GM18498 (cell line): ENCODE data around the gene RIF1.
"Not testable (repeated sequence)": the region's sequence is repeated elsewhere in the genome, so short reads cannot be mapped to it uniquely, and the experiment has no call there.

ENCODE experiments used
- ATAC-seq: cut with Tn5 transposase; IDR thresholded peaks from one replicate; pipeline ENCODE4 v1.9.1; 2021; ENCODE audit warnings: mild to moderate bottlenecking, moderate library complexity; ENCODE audit not compliant: unreplicated experiment

RIF1 gene

GRCh38 chr2:151408788-151409600 is 708 bp upstream of the RIF1 start:
- ATAC-seq = no peak

- ATAC-seq = peak; percentile 40
These were observed 758 bp downstream of the RIF1 start for GRCh38 chr2:151410485-151410834.

DNA sequence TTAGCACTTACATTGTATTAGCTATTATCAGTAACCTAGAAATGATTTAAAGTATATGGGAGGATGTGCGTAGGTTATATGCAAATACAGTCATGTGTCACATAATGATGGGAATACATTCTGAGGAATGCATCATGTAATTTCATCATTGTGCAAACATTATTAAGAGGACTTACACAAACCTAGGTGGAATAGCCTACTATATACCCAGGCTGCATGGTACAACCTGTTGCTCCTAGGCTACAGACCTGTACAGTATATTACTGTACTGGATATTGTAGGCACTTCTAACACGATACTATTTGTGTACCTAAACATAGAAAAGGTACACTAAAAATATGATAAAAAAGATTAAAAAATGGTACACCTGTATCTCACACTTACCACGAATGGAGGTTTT is 7.9 kb downstream of the RIF1 start:
- no peak for ATAC-seq

GRCh38 chr2:151421681-151422080 is 12.0 kb downstream of the RIF1 start:
- not testable (repeated sequence) for ATAC-seq

- ATAC-seq = peak; percentile 92
These were observed 13.3 kb downstream of the RIF1 start for GRCh38 chr2:151422917-151423439.

GRCh38 chr2:151423760-151424159 is 14.1 kb downstream of the RIF1 start:
- peak; percentile 43 for ATAC-seq

DNA sequence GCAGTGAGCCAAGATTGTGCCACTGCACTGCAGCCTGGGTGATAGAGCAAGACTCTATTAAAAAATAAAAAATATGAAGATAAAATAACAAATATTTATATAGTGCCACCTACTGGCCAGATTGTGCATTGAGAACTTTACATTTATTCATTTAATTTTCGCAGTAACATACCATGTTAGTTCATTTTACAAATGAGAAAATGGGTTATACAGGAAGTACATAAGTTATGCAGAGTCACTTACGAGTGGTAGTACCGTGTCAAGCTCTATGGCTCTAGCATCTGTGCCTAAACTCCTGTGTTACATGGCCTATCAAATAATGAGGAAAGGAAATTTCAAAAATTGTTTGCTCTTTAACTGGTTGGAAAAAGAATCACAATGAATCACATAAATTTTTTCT is 27.9 kb downstream of the RIF1 start:
- no peak for ATAC-seq

DNA sequence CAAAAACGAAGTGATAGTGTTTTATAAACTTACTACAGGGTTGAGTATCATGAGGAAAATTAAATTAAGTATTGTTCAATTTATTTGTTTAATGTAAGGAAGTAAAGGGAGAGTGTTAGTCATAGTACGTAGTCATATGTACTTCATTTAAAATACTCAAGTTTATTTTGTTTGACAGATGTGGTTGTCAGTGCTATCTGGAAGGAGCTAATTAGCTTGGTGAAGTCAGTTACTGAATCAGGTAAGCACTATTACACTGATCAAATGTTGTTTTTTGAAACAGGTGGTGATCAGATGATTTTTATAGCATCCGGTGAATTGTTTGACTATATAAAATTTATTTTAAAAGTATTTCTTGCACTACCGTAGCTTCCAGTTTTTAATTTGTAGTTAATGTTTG is 28.8 kb downstream of the RIF1 start:
- ATAC-seq = no peak

DNA sequence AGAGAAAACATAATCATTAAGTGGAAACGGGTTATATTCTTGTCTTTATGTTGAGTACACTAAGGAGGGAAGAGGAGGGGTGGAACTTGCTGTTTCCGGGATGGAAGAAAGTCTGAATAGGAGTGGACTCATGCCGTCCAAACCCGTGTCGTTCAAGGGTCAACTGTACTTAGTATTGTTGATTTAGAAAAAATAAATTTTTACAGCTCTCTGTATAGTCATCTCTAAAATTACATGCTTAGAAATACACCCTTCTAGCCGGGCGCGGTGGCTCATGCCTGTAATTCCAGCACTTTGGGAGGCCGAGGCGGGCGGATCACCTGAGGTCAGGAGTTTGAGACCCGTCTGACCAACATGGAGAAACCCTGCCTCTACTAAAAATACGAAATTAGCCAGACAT is 29.4 kb downstream of the RIF1 start:
- ATAC-seq = no peak

GRCh38 chr2:151459358-151459757 is 49.7 kb downstream of the RIF1 start:
- ATAC-seq = no peak

GRCh38 chr2:151465771-151466170 is 56.1 kb downstream of the RIF1 start:
- ATAC-seq = no peak

DNA sequence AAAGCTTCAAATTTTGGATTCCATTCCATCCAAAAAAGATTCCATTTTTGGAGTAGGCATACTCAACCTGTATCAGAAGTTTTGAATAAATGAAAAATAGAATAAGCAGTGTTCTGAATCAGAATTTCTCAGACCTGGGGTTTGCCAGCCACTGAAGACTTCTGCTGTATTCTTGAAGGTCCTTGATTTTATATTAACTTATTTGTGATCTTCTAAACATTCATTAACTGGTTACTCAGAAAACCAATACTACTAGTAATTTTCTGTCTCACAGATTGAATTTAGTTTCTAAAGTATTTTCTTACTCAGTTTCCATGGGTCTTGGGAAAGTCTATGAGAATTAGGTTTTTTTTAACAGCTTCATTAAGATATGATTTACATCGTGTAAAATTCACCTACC is 60.9 kb downstream of the RIF1 start:
- ATAC-seq = no peak

DNA sequence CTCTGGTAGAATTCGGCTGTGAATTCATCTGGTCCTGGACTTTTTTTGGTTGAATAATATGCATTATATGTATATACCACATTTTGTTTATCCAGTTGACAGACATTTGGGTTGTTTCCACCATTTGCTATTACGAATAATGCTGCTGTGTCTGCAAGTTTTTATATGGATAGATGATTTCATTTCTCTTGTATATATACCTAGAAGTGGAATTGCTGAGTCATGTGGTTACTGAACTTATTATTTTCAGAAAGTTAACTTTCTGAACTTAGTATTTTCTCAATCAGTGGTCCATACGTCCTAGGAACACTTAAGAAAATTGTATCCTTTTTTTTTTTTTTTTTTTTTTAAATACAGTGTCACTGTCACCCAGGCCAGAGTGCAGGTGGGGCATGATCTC is 63.3 kb downstream of the RIF1 start:
- ATAC-seq = no peak

DNA sequence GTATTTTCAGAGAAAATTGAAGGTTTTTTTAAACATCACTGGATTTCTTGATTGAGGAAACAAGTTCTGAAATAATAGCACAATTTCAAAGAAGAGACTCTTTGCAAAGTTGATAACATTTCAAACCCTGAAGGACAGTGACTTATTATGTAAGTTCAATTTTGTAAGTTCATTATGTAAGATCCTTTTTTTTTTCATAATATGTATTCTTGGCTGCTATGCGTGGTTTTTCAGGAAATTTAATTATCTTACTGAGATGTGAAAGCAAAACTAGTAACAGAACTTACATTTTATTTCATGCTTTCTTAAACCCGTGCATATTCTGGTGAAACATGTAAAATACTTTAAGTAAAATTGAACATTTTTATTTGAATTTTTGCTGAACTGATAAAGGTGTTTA is 65.4 kb downstream of the RIF1 start:
- ATAC-seq = no peak

DNA sequence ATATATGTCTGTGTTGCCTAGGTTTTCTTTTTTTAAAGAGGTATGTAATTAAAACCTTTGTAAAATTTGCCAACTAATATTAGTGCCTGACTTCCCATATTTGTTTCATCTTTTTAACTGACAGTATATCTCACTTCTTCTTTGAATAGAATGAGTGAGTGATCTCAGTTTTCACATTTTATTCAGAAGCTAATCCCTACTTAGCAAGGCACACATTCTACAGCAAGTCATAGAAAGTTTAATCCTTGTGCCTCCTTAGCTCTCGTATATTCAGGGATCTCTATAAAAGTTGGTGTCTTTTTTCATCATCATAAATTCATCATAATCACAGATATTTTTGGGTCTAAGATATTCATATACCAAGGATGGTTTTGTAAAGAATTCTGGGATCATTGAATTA is 66.6 kb downstream of the RIF1 start:
- ATAC-seq = no peak

DNA sequence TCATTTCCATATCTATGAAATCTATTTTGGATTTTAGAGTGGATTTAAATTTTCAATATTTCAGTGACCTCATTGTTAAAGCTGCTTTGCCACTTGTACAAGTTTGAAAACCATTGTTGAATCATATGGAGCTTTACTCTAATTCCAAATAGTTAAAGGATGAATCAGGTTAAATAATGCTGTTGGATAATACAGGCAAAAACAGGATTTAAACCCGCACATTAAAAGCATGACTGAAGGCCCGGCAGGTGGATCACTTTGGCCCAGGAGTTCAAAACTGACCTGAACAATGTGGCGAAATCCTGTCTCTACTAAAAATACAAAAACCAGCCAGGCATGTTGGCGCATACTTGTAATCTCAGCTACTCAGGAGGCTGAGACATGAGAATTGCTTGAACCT is 68.3 kb downstream of the RIF1 start:
- no peak for ATAC-seq

DNA sequence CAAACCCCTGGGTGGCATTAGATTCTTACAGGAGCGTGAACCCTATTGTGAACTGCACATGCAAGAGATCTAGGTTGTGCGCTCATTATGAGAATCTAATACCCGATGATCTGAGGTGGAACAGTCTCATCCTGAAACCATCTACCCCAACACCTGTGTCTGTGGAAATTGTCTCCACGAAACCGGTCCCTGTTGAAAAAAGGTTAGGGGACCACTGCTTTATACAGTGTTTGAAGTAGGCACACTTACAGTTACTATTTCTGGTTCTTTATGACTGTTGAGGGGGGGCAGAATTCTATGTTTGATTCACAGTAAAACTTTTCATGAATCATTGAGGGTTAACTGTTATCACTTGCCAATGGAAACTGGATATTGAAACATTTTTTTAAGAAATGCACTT is 72.0 kb downstream of the RIF1 start:
- no peak for ATAC-seq

- ATAC-seq = no peak
These were observed 72.5 kb downstream of the RIF1 start for GRCh38 chr2:151482171-151482725.

- ATAC-seq = no peak
These were observed 73.8 kb downstream of the RIF1 start for GRCh38 chr2:151483546-151483945.

DNA sequence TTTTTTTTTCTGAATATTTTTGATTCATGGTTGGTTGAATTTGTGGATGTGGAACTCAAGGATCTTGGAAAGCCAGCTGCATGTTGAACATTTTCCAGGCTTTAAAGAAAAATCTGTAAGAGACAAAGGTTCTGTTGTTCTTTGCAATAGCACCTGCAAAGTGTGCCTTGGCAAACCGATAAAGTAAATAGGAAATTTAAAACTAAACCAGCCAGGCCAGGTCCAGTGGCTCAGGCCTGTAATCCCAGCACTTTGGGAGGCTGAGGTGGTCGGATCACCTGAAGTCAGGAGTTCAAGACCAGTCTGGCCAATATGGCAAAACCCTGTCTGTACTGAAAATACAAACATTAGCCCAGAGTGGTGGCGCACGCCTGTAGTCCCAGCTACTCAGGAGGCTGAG is 74.4 kb downstream of the RIF1 start:
- ATAC-seq = no peak

DNA sequence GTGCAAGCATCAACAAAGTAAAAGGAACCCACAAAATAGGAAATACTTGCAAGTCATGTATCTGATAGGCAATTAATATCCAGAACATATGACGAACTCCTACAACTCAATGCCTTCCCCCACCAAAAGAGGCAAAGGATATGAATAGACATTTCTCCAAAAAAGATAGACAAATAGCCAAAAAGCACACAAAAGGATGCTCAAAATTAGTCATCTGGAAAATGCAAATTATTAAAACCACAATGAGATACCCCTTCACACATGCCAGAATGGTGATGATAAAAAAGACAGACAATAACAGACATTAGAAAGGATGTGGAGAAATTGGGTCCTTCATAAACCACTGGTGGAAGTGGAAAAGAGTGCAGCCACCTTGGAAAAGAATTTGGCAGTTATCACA is 76.4 kb downstream of the RIF1 start:
- no peak for ATAC-seq

- no peak for ATAC-seq
These were observed 80.6 kb downstream of the RIF1 start for GRCh38 chr2:151490276-151490675.

DNA sequence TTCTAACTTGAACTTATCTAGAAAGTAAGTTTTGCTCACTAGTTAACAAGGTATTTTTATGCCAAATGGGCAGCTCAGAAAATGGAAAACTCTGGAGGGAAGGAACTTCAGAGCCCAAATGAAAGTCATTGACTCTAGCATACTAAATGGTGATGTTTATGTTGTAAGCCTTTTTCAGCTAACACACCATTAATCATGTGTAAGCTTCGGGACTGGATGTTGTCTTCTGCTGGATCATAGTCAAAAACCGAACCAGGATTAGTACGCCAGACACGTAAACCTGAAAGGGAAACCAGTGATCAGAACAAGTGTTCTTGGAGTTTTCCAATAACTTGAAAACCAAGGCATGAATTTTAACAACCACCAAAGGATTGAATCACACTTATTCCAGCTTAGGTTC is 81.8 kb downstream of the RIF1 start:
- ATAC-seq = no peak
